NOMO-1 treated with DMSO at 0.1 percent for 48 hours (cell line): Measurements from ENCODE around the gene ANKRD55.
"Not testable (repeated sequence)": the region's sequence is repeated elsewhere in the genome, so short reads cannot be mapped to it uniquely, and the experiment has no call there.

ENCODE experiments used
- DNase-seq: peaks from one replicate; lab custom pipeline; 2025; ENCODE audit not compliant: unreplicated experiment; lab: John Stamatoyannopoulos, UW

Gene ANKRD55

GRCh38 chr5:56253924-56254323, 20.8 kb upstream of the ANKRD55 start:
- DNase-seq: no peak

- DNase-seq: no peak
Measured at GRCh38 chr5:56253126-56253525, 20.0 kb upstream of the ANKRD55 start.

DNA sequence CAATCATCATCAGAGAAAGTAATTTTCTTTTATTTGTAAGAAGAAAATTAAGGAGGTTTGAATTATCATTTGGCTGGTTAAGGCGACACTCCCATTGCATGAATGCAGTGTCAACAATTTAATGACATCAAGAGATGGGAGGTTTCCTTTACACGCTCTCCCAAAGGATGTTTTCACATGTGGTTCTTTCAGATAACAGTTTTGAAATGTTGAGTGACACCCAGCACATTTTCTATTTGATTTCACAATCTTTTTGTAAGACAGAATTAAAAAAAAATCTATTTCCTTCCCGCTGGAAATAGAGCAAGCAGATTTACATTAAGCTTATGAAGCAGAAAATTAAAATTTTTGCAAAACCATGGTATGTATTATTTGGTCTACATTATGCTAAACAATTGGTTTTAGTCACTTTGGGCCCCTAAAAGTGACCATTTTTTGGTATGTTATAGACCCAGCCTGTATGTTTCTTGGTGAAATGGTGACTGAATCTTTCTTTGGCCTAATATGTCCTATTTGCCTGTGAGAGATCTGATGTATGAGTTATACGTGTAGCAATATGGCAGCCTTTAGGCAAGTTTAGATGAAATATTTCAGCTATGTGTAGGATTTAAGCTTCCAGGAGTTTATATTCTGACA, 18.9 kb upstream of the ANKRD55 start:
- no peak for DNase-seq

GRCh38 chr5:56251440-56251839, 18.3 kb upstream of the ANKRD55 start:
- DNase-seq: no peak

DNA sequence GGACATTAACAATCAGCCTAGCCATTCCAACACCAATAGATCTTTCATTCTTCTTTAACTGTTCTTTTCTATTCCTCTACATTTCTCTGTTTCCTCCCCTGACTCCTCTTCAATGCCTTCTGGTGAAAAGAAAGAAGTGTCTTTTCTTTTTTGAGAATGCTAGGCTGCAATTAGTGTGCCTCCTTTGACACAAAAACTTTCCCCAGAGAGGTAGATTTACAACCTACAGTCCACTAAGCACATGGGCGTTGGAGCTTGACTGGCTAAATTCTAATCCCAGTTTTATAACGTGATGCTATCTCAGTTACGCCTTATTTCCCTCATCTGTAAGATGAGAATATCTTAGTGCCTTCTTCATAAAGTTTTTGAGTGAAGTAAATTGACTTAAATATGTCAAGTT, 16.9 kb upstream of the ANKRD55 start:
- no peak for DNase-seq

DNA sequence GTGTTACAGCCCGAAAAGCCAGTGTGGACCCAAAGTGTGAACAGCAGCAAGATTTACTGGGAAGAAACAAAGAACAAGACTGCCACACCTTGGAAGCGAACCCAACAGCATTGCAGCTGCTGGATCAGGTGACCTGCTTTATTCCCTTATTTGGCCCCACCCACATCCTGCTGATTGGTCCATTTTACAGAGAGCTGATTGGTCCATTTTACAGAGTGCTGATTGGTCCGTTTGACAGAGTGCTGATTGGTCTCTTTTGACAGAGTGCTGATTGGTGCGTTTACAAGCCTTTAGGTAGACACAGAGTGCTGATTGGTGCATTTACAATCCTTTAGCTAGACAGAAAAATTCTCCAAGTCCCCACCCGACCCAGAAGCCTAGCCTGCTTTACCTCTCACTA, 16.0 kb upstream of the ANKRD55 start:
- DNase-seq: not testable (repeated sequence)

DNA sequence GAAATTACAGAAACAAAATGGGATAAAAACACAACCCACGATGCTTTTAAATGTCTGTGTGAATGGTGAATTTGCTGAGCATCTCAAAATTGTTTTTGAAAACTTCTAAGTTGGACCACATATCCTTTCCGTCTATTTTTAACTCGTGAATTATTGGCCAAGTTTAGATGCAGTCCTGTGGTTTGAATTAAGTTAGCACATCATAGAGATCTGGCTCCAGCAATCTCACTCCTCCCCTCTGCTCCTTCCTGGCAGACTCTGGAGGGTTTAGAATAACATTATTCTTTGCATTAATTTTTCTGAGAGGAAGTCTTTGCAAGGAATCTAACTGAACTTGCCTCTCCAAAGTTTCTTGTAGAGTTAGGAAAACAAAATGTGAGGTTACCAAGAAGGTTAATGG, 14.5 kb upstream of the ANKRD55 start:
- DNase-seq: no peak

DNA sequence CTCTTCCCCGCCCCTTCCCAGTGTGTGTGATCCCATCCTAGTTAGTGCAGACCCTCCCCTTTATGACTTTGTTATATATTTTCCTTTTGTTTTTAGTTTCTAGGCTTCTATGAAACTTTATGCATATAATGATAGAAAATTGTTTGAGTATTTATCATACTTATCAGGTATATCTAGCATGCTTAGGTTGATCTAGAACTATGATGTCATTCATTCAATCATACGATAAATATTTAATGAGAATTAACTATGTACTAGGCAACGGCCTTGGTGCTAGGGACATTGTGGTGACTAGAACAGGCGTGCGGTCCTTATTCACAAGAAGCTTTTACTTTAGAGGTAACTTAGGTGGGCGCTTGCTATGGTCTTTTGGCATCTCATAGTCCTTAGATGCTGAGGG, 13.6 kb upstream of the ANKRD55 start:
- DNase-seq: no peak

DNA sequence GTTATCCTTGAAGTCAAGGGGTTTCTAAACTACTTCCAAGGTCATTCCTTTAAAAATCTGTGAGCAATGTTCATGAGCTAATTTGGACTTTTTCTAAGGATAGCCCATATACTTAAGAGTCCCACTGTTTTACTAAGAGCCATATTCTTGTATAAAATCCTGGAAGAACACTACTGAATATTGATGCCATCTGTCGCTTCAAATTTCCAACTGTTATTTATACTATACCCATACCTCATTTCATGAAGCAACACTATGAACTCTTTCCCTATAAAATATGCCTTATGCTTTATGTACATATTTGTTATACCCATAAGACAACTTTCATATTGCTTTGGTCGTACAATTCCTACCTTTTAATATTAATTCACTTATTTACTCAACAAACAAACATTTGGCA, 12.4 kb upstream of the ANKRD55 start:
- DNase-seq: no peak

GRCh38 chr5:56244627-56245026, 11.5 kb upstream of the ANKRD55 start:
- no peak for DNase-seq

GRCh38 chr5:56242271-56242670, 9.1 kb upstream of the ANKRD55 start:
- DNase-seq: not testable (repeated sequence)

DNA sequence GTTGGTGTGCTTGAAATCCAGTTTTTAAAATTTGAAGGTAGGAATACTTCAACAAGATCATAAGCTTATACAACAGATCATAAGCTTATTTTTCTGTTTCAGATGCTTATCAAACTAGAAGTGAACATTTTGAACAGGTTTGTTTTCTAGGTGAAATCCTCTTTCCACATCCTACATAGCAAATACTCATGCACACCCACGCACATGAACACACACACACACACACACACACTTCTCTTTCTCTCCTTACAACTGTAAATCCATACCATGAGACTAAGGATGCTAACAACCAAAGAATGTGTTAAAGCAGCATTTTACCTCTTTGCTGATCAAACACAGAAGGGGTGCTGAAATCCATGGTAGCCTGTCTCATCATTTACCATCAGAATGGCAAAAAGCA, 592 bp downstream of the ANKRD55 start:
- no peak for DNase-seq

- DNase-seq: no peak
Measured at GRCh38 chr5:56230576-56230975, 2.6 kb downstream of the ANKRD55 start.

DNA sequence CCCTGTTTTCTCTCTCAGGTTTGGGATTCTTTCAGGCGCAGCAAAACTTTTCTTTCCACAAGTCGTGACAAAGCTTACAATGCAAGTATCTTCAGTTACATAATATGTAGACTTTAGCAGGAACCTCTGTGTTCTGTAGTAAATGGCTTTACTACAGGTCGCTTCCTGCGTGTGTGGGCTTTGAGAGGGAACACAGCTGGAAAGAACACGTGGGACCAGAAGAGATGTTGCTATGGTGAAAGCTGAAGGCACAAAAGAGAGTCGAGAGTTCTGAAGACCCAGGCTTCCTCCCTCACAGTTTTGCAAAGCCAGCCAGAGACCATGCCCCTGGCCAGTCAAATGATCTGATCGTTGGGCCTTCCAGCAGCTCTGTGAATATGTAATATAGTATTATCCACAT, 4.0 kb downstream of the ANKRD55 start:
- no peak for DNase-seq

GRCh38 chr5:56228631-56229030, 4.5 kb downstream of the ANKRD55 start:
- no peak for DNase-seq

GRCh38 chr5:56227691-56228090, 5.4 kb downstream of the ANKRD55 start:
- DNase-seq: no peak

DNA sequence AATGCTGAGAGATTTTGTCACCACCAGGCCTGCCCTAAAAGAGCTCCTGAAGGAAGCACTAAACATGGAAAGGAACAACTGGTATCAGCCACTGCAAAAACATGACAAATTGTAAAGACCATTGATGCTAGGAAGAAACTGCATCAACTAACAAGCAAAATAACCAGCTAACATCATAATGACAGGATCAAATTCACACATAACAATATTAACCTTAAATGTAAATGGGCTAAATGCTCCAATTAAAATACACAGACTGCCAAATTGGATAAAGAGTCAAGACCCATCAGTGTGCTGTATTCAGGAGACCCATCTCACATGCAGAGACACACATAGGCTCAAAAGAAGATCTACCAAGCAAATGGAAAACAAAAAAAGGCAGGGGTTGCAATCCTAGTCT, 9.8 kb downstream of the ANKRD55 start:
- not testable (repeated sequence) for DNase-seq

- not testable (repeated sequence) for DNase-seq
Measured at GRCh38 chr5:56221601-56222000, 11.5 kb downstream of the ANKRD55 start.

- DNase-seq: no peak
Measured at GRCh38 chr5:56215019-56215830, 17.9 kb downstream of the ANKRD55 start.

GRCh38 chr5:56213886-56214535, 19.1 kb downstream of the ANKRD55 start:
- DNase-seq: not testable (repeated sequence)

- no peak for DNase-seq
Measured at GRCh38 chr5:56212130-56212879, 20.8 kb downstream of the ANKRD55 start.
